ENCODE data around the gene PLD3.

DNA sequence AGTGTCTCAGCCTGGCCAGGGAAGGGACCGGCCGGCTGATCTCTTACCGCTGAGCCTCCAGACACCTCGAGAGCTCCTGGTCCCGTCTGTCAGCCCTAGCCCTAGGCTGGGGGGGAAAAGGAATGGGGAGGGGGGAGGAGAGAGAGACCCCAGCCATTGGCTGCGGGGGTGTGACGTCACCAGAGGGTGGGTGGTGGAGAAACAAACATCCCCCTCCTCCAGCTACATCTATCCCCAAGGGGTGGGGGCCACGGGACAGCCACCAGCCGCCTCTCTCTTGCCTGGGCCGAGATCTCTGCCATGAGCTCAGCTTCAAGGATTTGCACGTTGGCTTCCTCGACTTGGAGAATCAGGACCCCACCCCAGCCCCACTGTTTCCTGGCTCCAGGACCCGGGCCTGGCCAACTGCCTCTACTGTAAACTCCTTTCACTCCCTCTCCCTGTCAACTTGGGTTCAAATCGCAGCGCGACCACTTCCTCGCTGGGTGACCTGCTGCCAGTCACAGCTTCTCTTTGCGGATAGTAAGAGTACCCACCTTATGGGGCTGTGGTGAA lies 64.9 kb downstream of the PLD3 start, which contains the start of gene PRX:
- TF ChIP-seq TAF1 (IDR thresholded peaks at IDR 0.05; ENCODE audit: low read depth): no peak
- TF ChIP-seq RAD21 (IDR thresholded peaks at IDR 0.05; ENCODE audit: low read depth): no peak
- TF ChIP-seq, protein P1, sequence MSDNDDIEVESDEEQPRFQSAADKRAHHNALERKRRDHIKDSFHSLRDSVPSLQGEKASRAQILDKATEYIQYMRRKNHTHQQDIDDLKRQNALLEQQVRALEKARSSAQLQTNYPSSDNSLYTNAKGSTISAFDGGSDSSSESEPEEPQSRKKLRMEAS (IDR thresholded peaks at IDR 0.05): no peak
- no peak for TF ChIP-seq NFIC (IDR thresholded peaks at IDR 0.05)
- TF ChIP-seq, protein P2, sequence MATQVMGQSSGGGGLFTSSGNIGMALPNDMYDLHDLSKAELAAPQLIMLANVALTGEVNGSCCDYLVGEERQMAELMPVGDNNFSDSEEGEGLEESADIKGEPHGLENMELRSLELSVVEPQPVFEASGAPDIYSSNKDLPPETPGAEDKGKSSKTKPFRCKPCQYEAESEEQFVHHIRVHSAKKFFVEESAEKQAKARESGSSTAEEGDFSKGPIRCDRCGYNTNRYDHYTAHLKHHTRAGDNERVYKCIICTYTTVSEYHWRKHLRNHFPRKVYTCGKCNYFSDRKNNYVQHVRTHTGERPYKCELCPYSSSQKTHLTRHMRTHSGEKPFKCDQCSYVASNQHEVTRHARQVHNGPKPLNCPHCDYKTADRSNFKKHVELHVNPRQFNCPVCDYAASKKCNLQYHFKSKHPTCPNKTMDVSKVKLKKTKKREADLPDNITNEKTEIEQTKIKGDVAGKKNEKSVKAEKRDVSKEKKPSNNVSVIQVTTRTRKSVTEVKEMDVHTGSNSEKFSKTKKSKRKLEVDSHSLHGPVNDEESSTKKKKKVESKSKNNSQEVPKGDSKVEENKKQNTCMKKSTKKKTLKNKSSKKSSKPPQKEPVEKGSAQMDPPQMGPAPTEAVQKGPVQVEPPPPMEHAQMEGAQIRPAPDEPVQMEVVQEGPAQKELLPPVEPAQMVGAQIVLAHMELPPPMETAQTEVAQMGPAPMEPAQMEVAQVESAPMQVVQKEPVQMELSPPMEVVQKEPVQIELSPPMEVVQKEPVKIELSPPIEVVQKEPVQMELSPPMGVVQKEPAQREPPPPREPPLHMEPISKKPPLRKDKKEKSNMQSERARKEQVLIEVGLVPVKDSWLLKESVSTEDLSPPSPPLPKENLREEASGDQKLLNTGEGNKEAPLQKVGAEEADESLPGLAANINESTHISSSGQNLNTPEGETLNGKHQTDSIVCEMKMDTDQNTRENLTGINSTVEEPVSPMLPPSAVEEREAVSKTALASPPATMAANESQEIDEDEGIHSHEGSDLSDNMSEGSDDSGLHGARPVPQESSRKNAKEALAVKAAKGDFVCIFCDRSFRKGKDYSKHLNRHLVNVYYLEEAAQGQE (IDR thresholded peaks at IDR 0.05; ENCODE audit: low read depth): no peak
- TF ChIP-seq EP300 (IDR thresholded peaks at IDR 0.05; ENCODE audit: borderline replicate concordance): no peak
- TF ChIP-seq TCF12 (IDR thresholded peaks at IDR 0.05; ENCODE audit: low read depth): no peak
- no peak for TF ChIP-seq EGR1 (IDR thresholded peaks at IDR 0.05)
- TF ChIP-seq ZBTB7A (IDR thresholded peaks at IDR 0.05; ENCODE audit: low read depth): no peak
- no peak for TF ChIP-seq CREB1 (IDR thresholded peaks at IDR 0.05; ENCODE audit: low read depth)
- no peak for TF ChIP-seq YY1 (IDR thresholded peaks at IDR 0.05; ENCODE audit: low read depth)
- TF ChIP-seq CEBPB (IDR thresholded peaks at IDR 0.05): no peak
- TF ChIP-seq FOXM1 (IDR thresholded peaks at IDR 0.05; ENCODE audit: borderline replicate concordance, low read depth): no peak

Data from Ishikawa (cell line).